GM19043 (cell line): ENCODE results near the gene CALY.

Experiments used
- ATAC-seq: cut with Tn5 transposase; IDR thresholded peaks from one replicate; pipeline ENCODE4 v1.9.1; 2021; ENCODE audit warnings: low read depth; ENCODE audit not compliant: unreplicated experiment

The CALY gene

DNA sequence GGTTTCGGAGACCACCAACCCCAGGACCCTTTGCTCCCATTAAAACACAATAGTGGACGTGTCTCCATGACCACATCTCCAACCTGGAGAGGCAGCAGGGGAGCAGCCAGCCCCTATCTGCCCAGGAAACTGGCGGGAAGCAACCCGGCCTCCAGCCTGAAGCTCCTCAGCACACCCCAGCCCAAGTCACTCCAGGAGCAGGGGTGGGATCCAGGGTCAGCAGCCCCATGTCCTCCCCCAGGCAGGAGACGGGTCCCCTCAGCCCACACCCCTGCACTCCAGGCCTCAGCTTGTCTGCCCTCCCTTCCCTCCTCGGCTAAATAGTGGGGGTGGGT is 60.6 kb downstream of the CALY start:
- no peak for ATAC-seq

DNA sequence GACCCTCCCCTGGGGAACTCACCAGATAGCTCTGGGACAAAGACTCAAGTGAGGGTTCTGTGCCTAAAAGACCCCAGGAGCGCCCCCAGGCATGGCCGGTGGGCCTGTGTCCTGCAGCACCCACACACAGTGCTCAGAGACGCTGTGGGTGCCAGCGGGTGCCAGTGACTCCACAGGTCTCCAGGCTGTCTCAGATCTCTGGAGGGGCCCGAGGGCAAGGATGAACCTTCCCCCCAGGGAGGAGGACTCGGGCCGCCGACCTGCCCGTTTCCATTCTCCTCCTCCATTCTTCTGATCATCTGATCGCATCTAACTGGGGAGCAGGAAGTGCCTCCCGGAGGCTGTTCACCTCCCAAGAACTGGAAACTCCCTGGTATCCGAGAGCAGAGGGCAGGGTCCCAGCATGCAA is 61.0 kb downstream of the CALY start:
- ATAC-seq = no peak

DNA sequence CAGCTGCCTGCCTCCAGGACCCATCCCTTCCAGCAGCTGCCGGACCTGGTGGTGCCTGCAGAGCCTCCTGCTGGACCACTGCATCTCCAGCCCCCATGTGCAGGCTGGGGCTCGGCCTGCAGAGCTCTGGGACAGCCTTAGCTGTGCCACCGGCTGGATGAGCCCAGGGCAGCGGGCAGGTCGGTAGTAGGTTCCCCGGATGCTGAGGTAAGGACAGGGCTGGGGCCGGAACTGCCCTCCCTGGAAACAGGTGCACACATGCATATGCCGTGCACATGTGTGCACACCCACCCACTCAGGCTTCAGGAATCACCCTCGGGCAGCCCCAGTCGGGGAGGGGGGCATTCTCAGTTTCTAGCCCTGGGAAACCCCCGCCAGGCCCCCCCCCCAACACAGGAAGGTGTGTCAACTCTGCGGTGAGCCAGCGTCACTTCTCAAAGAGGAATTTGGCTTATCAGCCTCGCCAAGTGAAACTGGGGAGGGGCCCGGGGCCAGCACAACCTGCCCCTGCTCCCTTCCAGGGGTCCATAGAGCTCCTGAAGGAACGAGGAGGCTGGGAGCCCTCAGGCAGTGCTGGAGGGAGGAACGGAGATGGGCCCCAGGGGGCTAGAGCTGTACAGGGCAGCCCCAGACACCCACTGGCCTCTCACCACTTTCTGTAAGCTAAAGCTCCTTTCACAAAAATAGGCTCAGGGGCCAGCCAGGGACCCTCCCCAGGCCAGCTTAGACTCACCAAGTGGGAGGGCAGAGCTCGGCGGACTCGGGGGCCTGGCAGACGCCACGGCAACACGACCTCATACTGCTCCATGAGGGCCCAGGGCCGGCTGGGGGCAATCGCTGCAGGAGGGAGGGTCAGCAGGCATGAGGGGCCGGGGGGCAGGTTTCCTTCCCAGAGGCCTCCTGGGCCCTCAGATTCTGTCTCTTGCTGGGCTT is 61.7 kb downstream of the CALY start:
- ATAC-seq = peak; percentile 48
